K562 (cell line): ENCODE measurements around the gene DCLK2. TPM values are rescaled to one million over a fixed set of nuclear protein-coding genes. Genes with fewer than 3 reads are reported as not detected.

Experiments used
- ATAC-seq: fragments of 200-7000 bp; cut with Tn5 transposase; 3 replicates; pipeline ENCODE4 v1.9.1; 2020; ENCODE audit warnings: moderate library complexity
- BruUV-seq: library from RNA; stranded (reverse); fragments of 400-500 nt; replicated peaks from 2 replicates; lab custom pipeline; 2021; lab: Mats Ljungman, UMichigan
- CTCF ChIA-PET: fragments of 300-600 bp; formaldehyde crosslinking; extraction: SDS; loops from one replicate; lab custom pipeline; 2021; ENCODE audit warnings: low intra/inter-chr PET ratio; lab: Yijun Ruan, JAX
- POLR2A ChIA-PET: fragments of 300-600, 350-650 bp; sonication (Branson Sonifier 250); formaldehyde crosslinking; extraction: SDS; loops from one replicate; lab custom pipeline; 2021; ENCODE audit warnings: antibody characterized with exemption, inconsistent platforms; lab: Yijun Ruan, JAX
- DNase-seq, 4 experiments: peaks; one replicate each; pipeline versions ENCODE4 v3.0.0 to v3.0.0-alpha.2; 2011 to 2018; ENCODE audit warnings: low spot score in 3 of 4, mixed read lengths in 3 of 4; ENCODE audit errors: extremely low read depth in 1 of 4
- FAIRE-seq: peaks from 2 replicates; lab custom pipeline; 2011; peaks lifted over from hg19 to GRCh38; lab: Jason Lieb, UNC
- H2AFZ ChIP-seq: 2 replicates; pipeline ENCODE4 v1.6.0; 2011; ENCODE audit warnings: low read depth, low read length, control low read depth, inconsistent platforms
- H3K27ac ChIP-seq: fragments of 200-600 bp; 3 replicates; pipeline ENCODE4 v1.8.0; 2011; ENCODE audit warnings: low read depth, mild to moderate bottlenecking, control low read depth, inconsistent platforms, low read length, moderate library complexity, mixed read lengths; ENCODE audit errors: extremely low read depth
- H3K27me3 ChIP-seq, 2 experiments: fragments of 300-600 bp in 1 of 2; 2 replicates in 1 of 2; 3 replicates in 1 of 2; pipeline versions ENCODE4 v1.6.0 to v1.8.0; 2011; ENCODE audit warnings: inconsistent platforms in 2 of 2, low read length in 2 of 2, mild to moderate bottlenecking in 1 of 2, mixed read lengths in 1 of 2, moderate library complexity in 1 of 2; ENCODE audit not compliant: control insufficient read depth in 2 of 2, insufficient read depth in 2 of 2
- H3K36me3 ChIP-seq: fragments of 300-600 bp; 3 replicates; pipeline ENCODE4 v1.8.0; 2011; ENCODE audit warnings: mild to moderate bottlenecking, low read length, inconsistent platforms; ENCODE audit not compliant: control insufficient read depth, insufficient read depth
- H3K4me1 ChIP-seq, 2 experiments: fragments of 200-600 bp in 1 of 2; replicated peaks in 1 of 2; 2 replicates in 1 of 2; 3 replicates in 1 of 2; pipeline versions ENCODE4 v1.5.1 to v1.8.0; 2011; ENCODE audit warnings: inconsistent platforms in 2 of 2, low read length in 2 of 2, mild to moderate bottlenecking in 1 of 2, mixed read lengths in 1 of 2, moderate library complexity in 1 of 2; ENCODE audit not compliant: control insufficient read depth in 2 of 2, insufficient read depth in 2 of 2
- H3K4me2 ChIP-seq: 2 replicates; pipeline ENCODE4 v1.6.1; 2011; ENCODE audit warnings: low read length, control low read depth, inconsistent platforms, mixed read lengths; ENCODE audit not compliant: insufficient read depth
- H3K4me3 ChIP-seq: fragments of 200-600 bp; sonication (generic), shearing (Covaris generic); 2 replicates; pipeline ENCODE4 v1.5.1; 2016; ENCODE audit warnings: control low read depth, inconsistent platforms
- H3K79me2 ChIP-seq: fragments of 200-600 bp; 3 replicates; pipeline ENCODE4 v1.8.0; 2011; ENCODE audit warnings: low read length, inconsistent platforms; ENCODE audit not compliant: control insufficient read depth, insufficient read depth
- H3K9ac ChIP-seq, 2 experiments: 2 replicates each; pipeline versions ENCODE4 v1.6.0 to v1.6.1; 2011; ENCODE audit warnings: low read depth in 2 of 2, low read length in 2 of 2, control low read depth in 1 of 2, inconsistent platforms in 1 of 2, mild to moderate bottlenecking in 1 of 2, mixed read lengths in 1 of 2; ENCODE audit not compliant: insufficient read depth in 1 of 2
- H3K9me1 ChIP-seq: one replicate; pipeline ENCODE4 v1.6.0; 2011; ENCODE audit warnings: inconsistent platforms, mild to moderate bottlenecking, low read length, moderate library complexity; ENCODE audit not compliant: control insufficient read depth, insufficient read depth
- H3K9me3 ChIP-seq: replicated peaks from 2 replicates; pipeline ENCODE4 v1.5.1; 2011; ENCODE audit warnings: low read depth, low read length, inconsistent platforms; ENCODE audit not compliant: control insufficient read depth, insufficient read depth
- H4K20me1 ChIP-seq: replicated peaks from 2 replicates; pipeline ENCODE4 v1.6.1; 2011; ENCODE audit warnings: low read length, inconsistent platforms, mixed read lengths; ENCODE audit not compliant: control insufficient read depth, insufficient read depth
- CBFA2T2 ChIP-seq: fragments of 450-650 bp; conservative IDR thresholded peaks from 2 replicates; pipeline ENCODE4 v1.6.1; 2017; ENCODE audit warnings: mild to moderate bottlenecking
- ELF2 ChIP-seq: fragments of 250-450 bp; sonication (Bioruptor Pico); IDR thresholded peaks from 2 replicates; pipeline ENCODE4 v1.5.0; 2021; ENCODE audit warnings: mild to moderate bottlenecking
- EP300 ChIP-seq: IDR thresholded peaks from 2 replicates; pipeline ENCODE4 v1.6.1; 2012; ENCODE audit warnings: low read length, improper control_type of control experiment
- ETS2 ChIP-seq: IDR thresholded peaks from 2 replicates; pipeline ENCODE4 v1.6.1; 2016; ENCODE audit warnings: borderline replicate concordance, missing genetic modification characterization, mild to moderate bottlenecking, moderate library complexity, missing compliant biosample characterization; ENCODE audit not compliant: poor library complexity, severe bottlenecking
- ILF3 ChIP-seq: fragments of 450-650 bp; IDR thresholded peaks from 2 replicates; pipeline ENCODE4 v1.6.1; 2018; ENCODE audit warnings: antibody characterized with exemption, mild to moderate bottlenecking, moderate library complexity, borderline replicate concordance
- JUND ChIP-seq, 2 experiments: IDR thresholded peaks; 2 replicates in 1 of 2; 3 replicates in 1 of 2; pipeline ENCODE4 v1.6.1; 2011; ENCODE audit warnings: borderline replicate concordance in 2 of 2, low read depth in 2 of 2, low read length in 2 of 2, improper control_type of control experiment in 1 of 2, missing biosample characterization in 1 of 2, missing genetic modification characterization in 1 of 2, missing genetic modification reagents in 1 of 2
- MCM2 ChIP-seq: fragments of 450-650 bp; IDR thresholded peaks from 2 replicates; pipeline ENCODE4 v1.6.1; 2017; ENCODE audit warnings: low read depth, mild to moderate bottlenecking
- NFE2 ChIP-seq: IDR thresholded peaks from 2 replicates; pipeline ENCODE4 v1.6.1; 2014; ENCODE audit warnings: antibody characterized with exemption, low read depth
- NR3C1 ChIP-seq: sonication (generic); formaldehyde crosslinking; IDR thresholded peaks from 2 replicates; pipeline ENCODE4 v1.8.1; 2022; ENCODE audit warnings: missing genetic modification reagents
- NRF1 ChIP-seq, 2 experiments: fragments of 450-650 bp; IDR thresholded peaks in 1 of 2; conservative IDR thresholded peaks in 1 of 2; 2 replicates each; pipeline ENCODE4 v1.6.1; 2014; ENCODE audit warnings: mild to moderate bottlenecking in 2 of 2
- SAP30 ChIP-seq: fragments of 200-600 bp; sonication (generic); IDR thresholded peaks from 2 replicates; pipeline ENCODE4 v1.6.1; 2012; ENCODE audit warnings: borderline replicate concordance, low read depth, mild to moderate bottlenecking, moderate library complexity, low read length, control low read depth, inconsistent platforms; ENCODE audit not compliant: insufficient read depth, poor library complexity, severe bottlenecking
- SIRT6 ChIP-seq: IDR thresholded peaks from one replicate; pipeline ENCODE4 v1.6.1; 2012; ENCODE audit warnings: low read depth, mild to moderate bottlenecking, control low read depth, inconsistent platforms, low read length, moderate library complexity
- SREBF1 ChIP-seq: fragments of 150-350 bp; IDR thresholded peaks from 2 replicates; pipeline ENCODE4 v1.6.1; 2014; ENCODE audit warnings: antibody characterized with exemption, low read depth, low read length, borderline replicate concordance
- TAF9B ChIP-seq: fragments of 450-650 bp; IDR thresholded peaks from 2 replicates; pipeline ENCODE4 v1.6.1; 2018; ENCODE audit warnings: mild to moderate bottlenecking; ENCODE audit not compliant: partially characterized antibody
- TBP ChIP-seq: optimal IDR thresholded peaks from 2 replicates; pipeline ENCODE3; 2011; ENCODE audit warnings: low read depth, low read length, improper control_type of control experiment
- TCF15 ChIP-seq: fragments of 250-450 bp; sonication (Bioruptor Pico); IDR thresholded peaks from 2 replicates; pipeline ENCODE4 v1.8.0; 2022; ENCODE audit warnings: moderate library complexity, mild to moderate bottlenecking, inconsistent platforms
- ZC3H4 ChIP-seq: sonication (generic); formaldehyde crosslinking; IDR thresholded peaks from 2 replicates; pipeline ENCODE4 v1.9.0; 2021; ENCODE audit warnings: missing genetic modification reagents, borderline replicate concordance
- ZKSCAN3 ChIP-seq: fragments of 250-450 bp; sonication (Bioruptor Pico); IDR thresholded peaks from 2 replicates; pipeline ENCODE4 v1.4.0; 2020
- ZNF165 ChIP-seq: fragments of 250-450 bp; sonication (Bioruptor Pico); IDR thresholded peaks from 2 replicates; pipeline ENCODE4 v1.4.0; 2020; ENCODE audit warnings: borderline replicate concordance
- WGBS: fragments of 100-300 bp; shearing (Covaris generic); methylation state at CpG from one replicate; pipeline ENCODE4 v1.1.6; 2016; ENCODE audit warnings: low coverage, mixed read lengths; ENCODE audit not compliant: insufficient coverage; ENCODE audit errors: missing lambda C conversion rate; 5-methylcytosine and 5-hydroxymethylcytosine counted together
- in situ Hi-C: fragments of 300-500 bp; cut with MboI; formaldehyde crosslinking; loops from 4 replicates; pipeline ENCODE4 v1.15.0; 2018; ENCODE audit warnings: inconsistent platforms, mixed read lengths
- intact Hi-C: fragments of 100-400 bp; cut with micrococcal nuclease; formaldehyde crosslinking; loops from 2 replicates; pipeline ENCODE4 v1.14.2; 2022
- polyA plus RNA-seq, 8 experiments: library from polyadenylated mRNA; depleted of rRNA in 4 of 8; stranded (reverse) in 5 of 8; unstranded in 3 of 8; fragments of >200 nt; fragmentation: Nextera tagmentation in 2 of 8; fragmentation: Illumina TruSeq in 1 of 8; extraction: Ambion mirVana in 2 of 8; extraction: Trizol in 1 of 8; gene quantifications; 2 replicates each; pipeline versions ENCODE4 v1.2.1 to v1.2.3, GENCODE V29; 2011 to 2014; ENCODE audit warnings: inconsistent platforms in 1 of 8, missing spikeins in 1 of 8
- total RNA-seq, 7 experiments: library from RNA; depleted of rRNA in 6 of 7; stranded (reverse); fragments of >200 nt in 6 of 7; fragmentation: Illumina TruSeq in 2 of 7; extraction: Trizol in 2 of 7; gene quantifications; 2 replicates each; pipeline versions ENCODE4 v1.2.1 to v1.2.3, GENCODE V29; 2011 to 2021; ENCODE audit warnings: low replicate concordance in 1 of 7
- TF ChIP-seq, protein P1 (sequence below): fragments of 200-800 bp; sonication (Bioruptor generic); IDR thresholded peaks from 2 replicates; pipeline ENCODE4 v1.6.1; 2017; ENCODE audit warnings: missing genetic modification characterization, missing compliant biosample characterization

DCLK2 gene
- total and polyA plus RNA-seq, 9 of the 15 experiments (the other 6 are each of a cell fraction or from before 2014, with no cell fraction given): not detected

DNA sequence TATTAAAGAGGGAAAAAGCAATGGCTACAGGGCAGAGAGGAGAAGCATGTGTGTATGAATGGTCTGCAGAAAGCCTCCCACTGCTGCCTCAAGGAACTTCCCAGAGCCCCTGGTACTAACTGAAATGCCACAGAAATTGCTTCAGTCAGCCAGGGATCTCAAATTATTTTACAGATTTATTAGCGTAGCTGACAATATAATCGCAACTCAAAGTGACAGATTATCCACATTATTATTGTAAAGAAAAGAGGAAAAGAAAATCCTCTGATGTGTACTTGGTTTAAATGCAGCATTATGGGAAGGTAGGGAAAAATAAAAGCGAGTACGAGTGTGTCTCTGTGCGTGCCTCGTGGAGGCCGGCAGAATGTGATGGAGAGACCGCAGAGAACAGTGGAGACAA lies 202.7 kb downstream of the DCLK2 start (continued):
- TF ChIP-seq EP300 (no peak), ILF3 (no peak), TAF9B (no peak)
- TF ChIP-seq, protein P1, sequence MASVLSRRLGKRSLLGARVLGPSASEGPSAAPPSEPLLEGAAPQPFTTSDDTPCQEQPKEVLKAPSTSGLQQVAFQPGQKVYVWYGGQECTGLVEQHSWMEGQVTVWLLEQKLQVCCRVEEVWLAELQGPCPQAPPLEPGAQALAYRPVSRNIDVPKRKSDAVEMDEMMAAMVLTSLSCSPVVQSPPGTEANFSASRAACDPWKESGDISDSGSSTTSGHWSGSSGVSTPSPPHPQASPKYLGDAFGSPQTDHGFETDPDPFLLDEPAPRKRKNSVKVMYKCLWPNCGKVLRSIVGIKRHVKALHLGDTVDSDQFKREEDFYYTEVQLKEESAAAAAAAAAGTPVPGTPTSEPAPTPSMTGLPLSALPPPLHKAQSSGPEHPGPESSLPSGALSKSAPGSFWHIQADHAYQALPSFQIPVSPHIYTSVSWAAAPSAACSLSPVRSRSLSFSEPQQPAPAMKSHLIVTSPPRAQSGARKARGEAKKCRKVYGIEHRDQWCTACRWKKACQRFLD (CRISPR knock-in tag): no peak

DNA sequence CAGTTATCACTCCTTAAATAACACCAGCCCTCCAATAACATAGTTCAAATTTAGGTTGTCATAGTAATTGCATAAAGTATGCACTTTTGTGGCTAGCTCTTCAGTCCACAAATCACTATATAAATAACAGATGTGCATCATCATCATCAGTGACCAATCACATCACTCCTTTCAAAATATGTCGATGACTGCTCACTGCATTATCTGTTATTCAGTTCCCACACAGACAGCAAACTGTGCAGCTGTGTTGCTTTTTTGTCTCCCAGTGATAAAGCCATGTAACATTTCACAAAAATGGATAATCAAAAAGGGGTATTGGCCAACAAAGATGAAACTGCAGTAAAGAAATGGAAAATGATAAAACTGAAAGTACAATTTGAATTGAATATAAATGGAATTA lies 205.4 kb downstream of the DCLK2 start:
- no TSS peak for BruUV-seq
- Histone ChIP-seq H2AFZ (no peak overlapping the region), H3K4me3 (no peak overlapping the region), H3K9me1 (no peaks in the 10 kb centered on the region), H3K36me3 (peaks cover 29% of the 10 kb centered on the region), H3K9ac (no peak overlapping the region), H3K79me2 (no peaks in the 10 kb centered on the region), H3K4me2 (no peak overlapping the region), H3K4me1 (no peaks in the 10 kb centered on the region), H3K27ac (no peak overlapping the region), H3K27me3 (no peaks in the 10 kb centered on the region), H3K9me3 (no peaks in the 10 kb centered on the region), H4K20me1 (no peaks in the 10 kb centered on the region)
- WGBS: 26% methylated on average over 1 of the region's 1 CpG
- CTCF ChIA-PET: no interaction called here
- in situ Hi-C loops: no loop called here
- no peak for ATAC-seq
- POLR2A ChIA-PET: no interaction called here
- FAIRE-seq: peak; percentile 35
- intact Hi-C loops: no loop called here
- DNase-seq: no peak
- TF ChIP-seq NR3C1 (CRISPR knock-in tag): no peak
- TF ChIP-seq ETS2: no peak
- no peak for TF ChIP-seq NFE2
- no peak for TF ChIP-seq TBP
- no peak for TF ChIP-seq NRF1 (conservative IDR thresholded peaks at IDR 0.05 in 1 of 2, IDR thresholded peaks at IDR 0.05 in 1 of 2)
- TF ChIP-seq SAP30: no peak
- no peak for TF ChIP-seq ZNF165
- no peak for TF ChIP-seq TCF15 (CRISPR knock-in tag)
- no peak for TF ChIP-seq JUND (IDR thresholded peaks at IDR 0.05; ENCODE audit: borderline replicate concordance, low read depth, low read length)
- TF ChIP-seq JUND (tag; IDR thresholded peaks at IDR 0.05; ENCODE audit: borderline replicate concordance, low read depth, low read length): no peak
- no peak for TF ChIP-seq ZKSCAN3 (CRISPR knock-in tag)
- TF ChIP-seq SIRT6: no peak
- TF ChIP-seq ELF2 (CRISPR knock-in tag): no peak
- no peak for TF ChIP-seq ZC3H4 (CRISPR knock-in tag)
- no peak for TF ChIP-seq SREBF1
- no peak for TF ChIP-seq CBFA2T2
- TF ChIP-seq MCM2: no peak
